ENCODE data around the gene SDC1.

Gene SDC1

GRCh38 chr2:20222014-20222768 lies 2.7 kb downstream of the SDC1 start:
- DNase-seq (ENCODE audit: low read depth) = no peak
- no peak overlapping the region for H3K4me3 ChIP-seq (ENCODE audit: low read depth, low read length)
- no peak for TF ChIP-seq CTCF (IDR thresholded peaks at IDR 0.05; ENCODE audit: control insufficient read depth, extremely low read depth, insufficient read depth)

- DNase-seq (ENCODE audit: low read depth) = no peak
- no peak overlapping the region for H3K4me3 ChIP-seq (ENCODE audit: low read depth, low read length)
- no peak for TF ChIP-seq CTCF (IDR thresholded peaks at IDR 0.05; ENCODE audit: control insufficient read depth, extremely low read depth, insufficient read depth)
Measured at GRCh38 chr2:20221555-20221973, 3.4 kb downstream of the SDC1 start.

- TF ChIP-seq CTCF (IDR thresholded peaks at IDR 0.05; ENCODE audit: control insufficient read depth, extremely low read depth, insufficient read depth) = no peak
- no peak overlapping the region for H3K4me3 ChIP-seq (ENCODE audit: low read depth, low read length)
Measured at GRCh38 chr2:20220806-20221554, 4.0 kb downstream of the SDC1 start.

DNA sequence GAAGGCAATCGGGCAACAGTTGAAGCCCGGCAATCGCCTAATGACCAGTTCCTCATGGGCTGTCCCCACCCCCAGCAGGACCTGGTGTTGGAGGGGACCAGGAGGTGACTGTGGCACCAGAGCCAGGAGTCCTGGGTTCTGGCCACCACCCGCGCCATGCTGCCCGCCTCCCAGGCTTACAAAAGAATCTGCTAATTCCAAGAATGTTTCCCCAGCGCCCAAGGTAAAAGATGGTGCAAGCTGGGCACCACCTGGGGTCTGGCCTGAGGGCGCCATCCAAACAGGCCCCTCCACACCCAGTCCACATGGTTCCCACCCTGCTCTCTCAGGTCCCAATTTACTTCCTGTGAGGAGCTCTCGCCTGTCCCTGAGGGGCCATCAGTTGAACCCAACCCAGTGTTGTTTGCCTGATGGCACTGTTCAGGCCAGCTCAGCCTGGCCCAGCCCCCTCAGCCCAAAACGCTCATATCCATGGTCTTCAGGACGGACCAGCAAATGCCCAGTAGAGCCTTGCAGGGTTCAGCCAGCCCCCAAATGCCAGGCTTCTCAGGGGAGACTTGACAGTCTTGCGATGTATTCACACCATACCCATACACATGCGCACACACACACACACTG lies 5.1 kb downstream of the SDC1 start:
- no peak overlapping the region for H3K4me3 ChIP-seq (ENCODE audit: low read depth, low read length)
- no peak for TF ChIP-seq CTCF (IDR thresholded peaks at IDR 0.05; ENCODE audit: control insufficient read depth, extremely low read depth, insufficient read depth)
- no peak for DNase-seq (ENCODE audit: low read depth)

More at GRCh38 chr2:20220806-20221554, 4.0 kb downstream of the SDC1 start:
- no peak for DNase-seq (ENCODE audit: low read depth)

GRCh38 chr2:20218331-20219320 lies 6.3 kb downstream of the SDC1 start:
- TF ChIP-seq CTCF (IDR thresholded peaks at IDR 0.05; ENCODE audit: control insufficient read depth, extremely low read depth, insufficient read depth) = no peak
- DNase-seq (ENCODE audit: low read depth) = no peak
- no peak overlapping the region for H3K4me3 ChIP-seq (ENCODE audit: low read depth, low read length)
